ENCODE measurements around the gene UBE2L3. TPM values are rescaled to one million over a fixed set of nuclear protein-coding genes. Genes with fewer than 3 reads are reported as not detected.
"Not testable (repeated sequence)": the region's sequence is repeated elsewhere in the genome, so short reads cannot be mapped to it uniquely, and the experiment has no call there.

The UBE2L3 gene
- total RNA-seq, 2 experiments from 2014 or later, result 50.3 to 54.9 TPM

DNA sequence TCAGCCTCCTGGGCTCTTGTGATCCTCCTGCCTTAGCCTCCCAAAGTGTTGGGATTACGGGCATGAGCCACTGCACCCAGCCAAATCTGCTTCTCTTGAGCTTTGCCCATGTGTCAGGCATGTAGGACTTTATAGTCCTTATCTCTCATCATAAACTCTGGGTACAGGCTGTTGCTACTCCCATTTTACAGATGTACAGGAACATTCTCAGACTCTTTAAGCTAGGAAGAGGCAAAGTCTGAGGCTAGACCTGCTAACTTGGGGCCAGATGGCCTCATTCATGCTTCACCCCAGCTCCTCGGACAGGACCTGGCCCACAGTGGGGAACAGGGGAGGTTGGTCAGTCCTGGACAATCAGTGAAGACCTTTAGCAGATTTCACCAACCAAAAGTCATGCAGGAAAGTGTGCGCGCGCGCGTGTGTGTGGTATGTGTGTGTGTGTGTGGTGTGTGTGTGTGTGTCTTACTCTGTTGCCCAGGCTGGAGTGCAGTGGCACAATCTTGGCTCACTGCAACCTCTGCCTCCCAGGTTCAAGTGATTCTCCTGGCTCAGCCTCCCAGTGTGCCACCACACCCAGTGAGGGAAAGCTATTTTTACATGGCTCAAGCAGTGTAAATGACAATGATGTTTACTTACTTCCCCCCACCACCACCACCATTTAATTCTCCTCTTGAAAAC is 38.5 kb downstream of the UBE2L3 start:
- H3K27ac Mint-ChIP-seq, result peak overlapping the region; percentile 38
- ATAC-seq, result no peak
- H3K27me3 Mint-ChIP-seq, result no peaks in the 10 kb centered on the region
- no peak overlapping the region for H3K4me3 Mint-ChIP-seq
- H3K36me3 Mint-ChIP-seq (ENCODE audit: low read depth), result peaks cover 5% of the 10 kb centered on the region
- no peak for DNase-seq
- H3K4me1 Mint-ChIP-seq (ENCODE audit: low read depth), result peaks cover 23% of the 10 kb centered on the region
- CTCF ChIA-PET, result no interaction called here
- POLR2A ChIA-PET, result interaction anchor here (0.6 to 1.5 kb wide), 3 partner anchors 13 to 39 kb away, joined by 3 to 4 read pairs (median 4); no protein-coding TSS in a partner anchor
- TF ChIP-seq CTCF (IDR thresholded peaks at IDR 0.05), result no peak
- intact Hi-C loops (cut with micrococcal nuclease), result no loop called here
- no peaks in the 10 kb centered on the region for H3K9me3 Mint-ChIP-seq

DNA sequence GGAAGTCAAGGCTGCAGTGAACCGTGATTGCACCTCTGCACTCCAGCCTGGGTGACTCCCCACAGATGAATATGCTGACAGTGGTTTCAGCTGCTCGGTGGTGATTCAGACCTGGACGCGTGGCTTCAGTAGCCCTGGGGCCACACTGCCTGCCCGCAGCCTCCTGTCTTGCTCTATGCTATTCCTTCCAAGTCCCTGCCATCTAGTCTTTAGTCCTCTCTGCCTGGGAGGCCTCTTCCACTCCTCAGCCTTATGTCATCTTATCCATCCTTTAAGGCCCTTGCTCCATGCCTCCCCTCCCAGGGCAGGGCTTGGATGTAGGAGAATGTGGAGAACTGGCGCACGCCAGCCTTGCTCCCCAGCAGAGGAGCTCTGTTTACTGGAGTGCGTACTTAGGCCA is 39.3 kb downstream of the UBE2L3 start:
- DNase-seq, result no peak
- no peak for TF ChIP-seq CTCF (IDR thresholded peaks at IDR 0.05)
- H3K4me1 Mint-ChIP-seq (ENCODE audit: low read depth), result peaks cover 23% of the 10 kb centered on the region
- no peaks in the 10 kb centered on the region for H3K27me3 Mint-ChIP-seq
- no peak for ATAC-seq
- no peak overlapping the region for H3K4me3 Mint-ChIP-seq
- H3K9me3 Mint-ChIP-seq, result no peaks in the 10 kb centered on the region
- ChIA-PET CTCF (interaction anchor here (2.0 kb wide), 1 partner anchor 16 kb away, joined by 6 read pairs; no protein-coding TSS in a partner anchor), POLR2A (interaction anchor here (0.6 to 1.5 kb wide), 3 partner anchors 14 to 40 kb away, joined by 3 to 4 read pairs (median 4); no protein-coding TSS in a partner anchor)
- peaks cover 12% of the 10 kb centered on the region for H3K36me3 Mint-ChIP-seq (ENCODE audit: low read depth)
- H3K27ac Mint-ChIP-seq, result peak overlapping the region; percentile 52
- intact Hi-C loops (cut with micrococcal nuclease), result no loop called here

DNA sequence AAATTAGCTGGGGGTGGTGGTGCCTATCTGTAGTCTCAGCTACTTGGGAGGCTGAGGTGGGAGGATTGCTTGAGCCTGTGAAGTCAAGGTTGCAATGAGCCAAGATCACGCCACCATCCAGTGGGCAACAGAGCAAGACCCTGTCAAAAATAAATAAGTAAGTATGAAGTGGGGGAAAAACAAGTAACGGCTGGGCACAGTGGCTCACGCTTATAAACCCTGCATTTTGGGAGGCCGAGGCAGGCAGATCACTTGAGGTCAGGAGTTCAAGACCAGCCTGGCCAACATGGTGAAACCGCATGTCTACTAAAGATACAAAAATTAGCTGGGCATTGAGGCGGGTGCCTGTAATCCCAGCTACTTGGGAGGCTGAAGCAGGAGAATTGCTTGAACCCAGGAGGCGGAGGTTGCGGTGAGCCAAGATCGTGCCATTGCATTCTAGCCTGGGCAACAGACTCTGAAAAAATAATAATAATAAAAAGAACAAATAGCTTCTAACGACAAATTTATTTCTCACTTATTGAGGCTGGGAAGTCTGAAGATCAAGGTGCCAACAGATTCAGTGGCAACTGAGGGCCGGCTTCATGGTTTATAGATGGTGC is 42.1 kb downstream of the UBE2L3 start:
- H3K4me1 Mint-ChIP-seq (ENCODE audit: low read depth), result peaks cover 23% of the 10 kb centered on the region
- H3K4me3 Mint-ChIP-seq; H3K27ac Mint-ChIP-seq; H3K9me3 Mint-ChIP-seq; intact Hi-C loops (cut with micrococcal nuclease); ATAC-seq; DNase-seq; H3K27me3 Mint-ChIP-seq: not testable (repeated sequence)
- POLR2A ChIA-PET, result interaction anchor here (0.8 to 1.6 kb wide), 3 partner anchors 15 to 33 kb away, joined by 3 to 7 read pairs (median 3); no protein-coding TSS in a partner anchor
- peaks cover 26% of the 10 kb centered on the region for H3K36me3 Mint-ChIP-seq (ENCODE audit: low read depth)
- CTCF ChIA-PET, result interaction anchor here (1.2 to 2.4 kb wide), 3 partner anchors 12 to 20 kb away, joined by 3 to 7 read pairs (median 4); no protein-coding TSS in a partner anchor

- Mint-ChIP-seq H3K9me3 (no peaks in the 10 kb centered on the region), H3K4me1 (ENCODE audit: low read depth) (peaks cover 22% of the 10 kb centered on the region), H3K36me3 (ENCODE audit: low read depth) (peaks cover 26% of the 10 kb centered on the region), H3K27me3 (no peaks in the 10 kb centered on the region), H3K27ac (peak overlapping the region; percentile 52), H3K4me3 (no peak overlapping the region)
- ATAC-seq, result no peak
- CTCF ChIA-PET, result interaction anchor here (1.2 to 2.4 kb wide), 3 partner anchors 13 to 18 kb away, joined by 4 to 7 read pairs (median 6); no protein-coding TSS in a partner anchor
- no peak for TF ChIP-seq CTCF (IDR thresholded peaks at IDR 0.05)
- DNase-seq, result no peak
- intact Hi-C loops (cut with micrococcal nuclease), result no loop called here
- POLR2A ChIA-PET, result interaction anchor here (0.6 kb wide), 1 partner anchor 52 kb away, joined by 4 read pairs; no protein-coding TSS in a partner anchor
These were observed 43.9 kb downstream of the UBE2L3 start for GRCh38 chr22:21611210-21611977.

DNA sequence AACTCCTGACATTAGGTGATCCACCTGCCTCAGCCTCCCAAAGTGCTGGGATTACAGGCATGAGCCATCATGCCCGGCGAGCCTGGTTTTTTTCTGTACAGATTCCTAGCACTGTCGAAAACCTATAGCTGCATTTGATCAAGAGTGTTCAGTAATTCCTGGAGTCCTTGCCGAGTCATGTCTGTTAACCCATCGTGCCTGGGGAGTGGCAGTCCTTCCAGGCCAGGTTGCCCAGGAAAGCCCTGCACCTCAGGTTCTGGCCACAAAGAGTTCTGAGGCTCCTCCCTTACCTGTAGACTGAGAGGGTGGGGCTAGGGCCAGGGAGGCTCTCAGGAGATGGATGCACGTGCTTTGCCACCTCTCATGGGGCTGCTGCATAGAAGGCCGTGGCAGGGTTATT is 45.3 kb downstream of the UBE2L3 start:
- no peak overlapping the region for H3K27ac Mint-ChIP-seq
- H3K9me3 Mint-ChIP-seq, result no peaks in the 10 kb centered on the region
- peaks cover 23% of the 10 kb centered on the region for H3K36me3 Mint-ChIP-seq (ENCODE audit: low read depth)
- DNase-seq, result no peak
- ChIA-PET POLR2A (interaction anchor here (1.9 kb wide), 1 partner anchor 12 kb away, joined by 5 read pairs; no protein-coding TSS in a partner anchor), CTCF (interaction anchor here (1.2 to 2.1 kb wide), 3 partner anchors 10 to 17 kb away, joined by 3 to 6 read pairs (median 3); no protein-coding TSS in a partner anchor)
- H3K4me1 Mint-ChIP-seq (ENCODE audit: low read depth), result peaks cover 13% of the 10 kb centered on the region
- intact Hi-C loops (cut with micrococcal nuclease), result no loop called here
- no peak for TF ChIP-seq CTCF (IDR thresholded peaks at IDR 0.05)
- no peak for ATAC-seq
- no peaks in the 10 kb centered on the region for H3K27me3 Mint-ChIP-seq
- H3K4me3 Mint-ChIP-seq, result no peak overlapping the region

All from activated CD8-positive, alpha-beta T cell treated with anti-CD3 and anti-CD28 coated beads for 36 hours (primary cell).